ENCODE results near the gene BORCS5.

The BORCS5 gene

GRCh38 chr12:12393171-12393570 lies 36.3 kb downstream of the BORCS5 start:
- TF ChIP-seq ZNF70 (CRISPR knock-in tag; IDR thresholded peaks at IDR 0.05) (no peak), ZNF8 (CRISPR knock-in tag; IDR thresholded peaks at IDR 0.05) (no peak), RARB (CRISPR knock-in tag; IDR thresholded peaks at IDR 0.05) (no peak), TCF4 (CRISPR knock-in tag; IDR thresholded peaks at IDR 0.05; ENCODE audit: borderline replicate concordance) (no peak)
- TF ChIP-seq, protein P1, sequence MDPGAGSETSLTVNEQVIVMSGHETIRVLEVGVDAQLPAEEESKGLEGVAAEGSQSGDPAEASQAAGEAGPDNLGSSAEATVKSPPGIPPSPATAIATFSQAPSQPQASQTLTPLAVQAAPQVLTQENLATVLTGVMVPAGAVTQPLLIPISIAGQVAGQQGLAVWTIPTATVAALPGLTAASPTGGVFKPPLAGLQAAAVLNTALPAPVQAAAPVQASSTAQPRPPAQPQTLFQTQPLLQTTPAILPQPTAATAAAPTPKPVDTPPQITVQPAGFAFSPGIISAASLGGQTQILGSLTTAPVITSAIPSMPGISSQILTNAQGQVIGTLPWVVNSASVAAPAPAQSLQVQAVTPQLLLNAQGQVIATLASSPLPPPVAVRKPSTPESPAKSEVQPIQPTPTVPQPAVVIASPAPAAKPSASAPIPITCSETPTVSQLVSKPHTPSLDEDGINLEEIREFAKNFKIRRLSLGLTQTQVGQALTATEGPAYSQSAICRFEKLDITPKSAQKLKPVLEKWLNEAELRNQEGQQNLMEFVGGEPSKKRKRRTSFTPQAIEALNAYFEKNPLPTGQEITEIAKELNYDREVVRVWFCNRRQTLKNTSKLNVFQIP (CRISPR knock-in tag; IDR thresholded peaks at IDR 0.05; ENCODE audit: borderline replicate concordance, low read depth), result no peak
- no peak for ATAC-seq

GRCh38 chr12:12396694-12397093 lies 39.8 kb downstream of the BORCS5 start:
- no peak for TF ChIP-seq ZNF8 (CRISPR knock-in tag; IDR thresholded peaks at IDR 0.05)
- ATAC-seq, result no peak

DNA sequence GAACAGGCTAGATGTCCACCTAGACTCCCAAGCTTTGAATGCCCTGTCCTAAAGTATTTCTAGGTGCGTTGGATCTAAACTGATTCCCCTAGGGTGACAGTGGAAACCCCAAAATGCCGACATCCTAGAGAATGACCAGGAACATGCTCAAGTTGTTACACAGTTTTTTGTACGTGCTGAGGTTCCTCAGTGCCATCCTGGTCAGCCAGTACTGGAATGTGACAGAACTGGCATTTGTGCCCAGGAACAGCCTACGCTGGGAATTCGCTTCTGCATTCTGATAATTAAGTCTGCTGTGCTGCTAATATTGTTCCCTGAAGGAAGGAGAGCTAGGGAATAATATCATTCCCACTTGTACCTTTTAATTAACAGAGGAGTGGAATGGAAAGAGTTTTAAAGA lies 40.3 kb downstream of the BORCS5 start:
- no peak for TF ChIP-seq PPARA (CRISPR knock-in tag; IDR thresholded peaks at IDR 0.05; ENCODE audit: borderline replicate concordance)
- TF ChIP-seq, protein P2, sequence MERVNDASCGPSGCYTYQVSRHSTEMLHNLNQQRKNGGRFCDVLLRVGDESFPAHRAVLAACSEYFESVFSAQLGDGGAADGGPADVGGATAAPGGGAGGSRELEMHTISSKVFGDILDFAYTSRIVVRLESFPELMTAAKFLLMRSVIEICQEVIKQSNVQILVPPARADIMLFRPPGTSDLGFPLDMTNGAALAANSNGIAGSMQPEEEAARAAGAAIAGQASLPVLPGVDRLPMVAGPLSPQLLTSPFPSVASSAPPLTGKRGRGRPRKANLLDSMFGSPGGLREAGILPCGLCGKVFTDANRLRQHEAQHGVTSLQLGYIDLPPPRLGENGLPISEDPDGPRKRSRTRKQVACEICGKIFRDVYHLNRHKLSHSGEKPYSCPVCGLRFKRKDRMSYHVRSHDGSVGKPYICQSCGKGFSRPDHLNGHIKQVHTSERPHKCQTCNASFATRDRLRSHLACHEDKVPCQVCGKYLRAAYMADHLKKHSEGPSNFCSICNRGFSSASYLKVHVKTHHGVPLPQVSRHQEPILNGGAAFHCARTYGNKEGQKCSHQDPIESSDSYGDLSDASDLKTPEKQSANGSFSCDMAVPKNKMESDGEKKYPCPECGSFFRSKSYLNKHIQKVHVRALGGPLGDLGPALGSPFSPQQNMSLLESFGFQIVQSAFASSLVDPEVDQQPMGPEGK (CRISPR knock-in tag; IDR thresholded peaks at IDR 0.05; ENCODE audit: borderline replicate concordance), result no peak
- TF ChIP-seq CSRNP3 (CRISPR knock-in tag; IDR thresholded peaks at IDR 0.05), result no peak
- TF ChIP-seq ZFP3 (CRISPR knock-in tag; IDR thresholded peaks at IDR 0.05), result no peak
- TF ChIP-seq TOX (CRISPR knock-in tag; IDR thresholded peaks at IDR 0.05; ENCODE audit: borderline replicate concordance), result no peak
- TF ChIP-seq ZNF565 (CRISPR knock-in tag; conservative IDR thresholded peaks at IDR 0.05; ENCODE audit: low read depth), result no peak
- TF ChIP-seq, protein P1 (CRISPR knock-in tag; IDR thresholded peaks at IDR 0.05; ENCODE audit: borderline replicate concordance, low read depth), result no peak
- no peak for TF ChIP-seq ARNTL (CRISPR knock-in tag; IDR thresholded peaks at IDR 0.05; ENCODE audit: borderline replicate concordance, low read depth)
- no peak for TF ChIP-seq ZFP30 (CRISPR knock-in tag; IDR thresholded peaks at IDR 0.05)
- TF ChIP-seq ZNF70 (CRISPR knock-in tag; IDR thresholded peaks at IDR 0.05), result no peak
- TF ChIP-seq OSR1 (CRISPR knock-in tag; IDR thresholded peaks at IDR 0.05), result no peak
- no peak for TF ChIP-seq ZC3H10 (CRISPR knock-in tag; IDR thresholded peaks at IDR 0.05)
- no peak for TF ChIP-seq SNAI2 (CRISPR knock-in tag; IDR thresholded peaks at IDR 0.05)
- TF ChIP-seq ESRRG (CRISPR knock-in tag; IDR thresholded peaks at IDR 0.05), result no peak
- TF ChIP-seq ISL1 (CRISPR knock-in tag; IDR thresholded peaks at IDR 0.05), result no peak
- no peak for TF ChIP-seq BACH2 (CRISPR knock-in tag; IDR thresholded peaks at IDR 0.05; ENCODE audit: borderline replicate concordance)
- TF ChIP-seq ZNF8 (CRISPR knock-in tag; IDR thresholded peaks at IDR 0.05), result no peak
- no peak for TF ChIP-seq CSDC2 (CRISPR knock-in tag; IDR thresholded peaks at IDR 0.05)
- ATAC-seq, result no peak

- ATAC-seq, result peak; percentile 80
- TF ChIP-seq ISL1 (CRISPR knock-in tag; IDR thresholded peaks at IDR 0.05) (peak; percentile 47; the same call in 1 of the 2 replicates), ZNF70 (CRISPR knock-in tag; IDR thresholded peaks at IDR 0.05) (no peak), TOX (CRISPR knock-in tag; IDR thresholded peaks at IDR 0.05; ENCODE audit: borderline replicate concordance) (no peak), RARB (CRISPR knock-in tag; IDR thresholded peaks at IDR 0.05) (no peak), ESRRG (CRISPR knock-in tag; IDR thresholded peaks at IDR 0.05) (no peak), GLIS3 (CRISPR knock-in tag; IDR thresholded peaks at IDR 0.05) (no peak)
- TF ChIP-seq, protein P1 (CRISPR knock-in tag; IDR thresholded peaks at IDR 0.05; ENCODE audit: borderline replicate concordance, low read depth), result no peak
- TF ChIP-seq, protein P3, sequence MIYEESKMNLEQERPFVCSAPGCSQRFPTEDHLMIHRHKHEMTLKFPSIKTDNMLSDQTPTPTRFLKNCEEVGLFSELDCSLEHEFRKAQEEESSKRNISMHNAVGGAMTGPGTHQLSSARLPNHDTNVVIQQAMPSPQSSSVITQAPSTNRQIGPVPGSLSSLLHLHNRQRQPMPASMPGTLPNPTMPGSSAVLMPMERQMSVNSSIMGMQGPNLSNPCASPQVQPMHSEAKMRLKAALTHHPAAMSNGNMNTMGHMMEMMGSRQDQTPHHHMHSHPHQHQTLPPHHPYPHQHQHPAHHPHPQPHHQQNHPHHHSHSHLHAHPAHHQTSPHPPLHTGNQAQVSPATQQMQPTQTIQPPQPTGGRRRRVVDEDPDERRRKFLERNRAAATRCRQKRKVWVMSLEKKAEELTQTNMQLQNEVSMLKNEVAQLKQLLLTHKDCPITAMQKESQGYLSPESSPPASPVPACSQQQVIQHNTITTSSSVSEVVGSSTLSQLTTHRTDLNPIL (CRISPR knock-in tag; IDR thresholded peaks at IDR 0.05; ENCODE audit: low read depth), result peak; percentile 79
- TF ChIP-seq, protein P4, sequence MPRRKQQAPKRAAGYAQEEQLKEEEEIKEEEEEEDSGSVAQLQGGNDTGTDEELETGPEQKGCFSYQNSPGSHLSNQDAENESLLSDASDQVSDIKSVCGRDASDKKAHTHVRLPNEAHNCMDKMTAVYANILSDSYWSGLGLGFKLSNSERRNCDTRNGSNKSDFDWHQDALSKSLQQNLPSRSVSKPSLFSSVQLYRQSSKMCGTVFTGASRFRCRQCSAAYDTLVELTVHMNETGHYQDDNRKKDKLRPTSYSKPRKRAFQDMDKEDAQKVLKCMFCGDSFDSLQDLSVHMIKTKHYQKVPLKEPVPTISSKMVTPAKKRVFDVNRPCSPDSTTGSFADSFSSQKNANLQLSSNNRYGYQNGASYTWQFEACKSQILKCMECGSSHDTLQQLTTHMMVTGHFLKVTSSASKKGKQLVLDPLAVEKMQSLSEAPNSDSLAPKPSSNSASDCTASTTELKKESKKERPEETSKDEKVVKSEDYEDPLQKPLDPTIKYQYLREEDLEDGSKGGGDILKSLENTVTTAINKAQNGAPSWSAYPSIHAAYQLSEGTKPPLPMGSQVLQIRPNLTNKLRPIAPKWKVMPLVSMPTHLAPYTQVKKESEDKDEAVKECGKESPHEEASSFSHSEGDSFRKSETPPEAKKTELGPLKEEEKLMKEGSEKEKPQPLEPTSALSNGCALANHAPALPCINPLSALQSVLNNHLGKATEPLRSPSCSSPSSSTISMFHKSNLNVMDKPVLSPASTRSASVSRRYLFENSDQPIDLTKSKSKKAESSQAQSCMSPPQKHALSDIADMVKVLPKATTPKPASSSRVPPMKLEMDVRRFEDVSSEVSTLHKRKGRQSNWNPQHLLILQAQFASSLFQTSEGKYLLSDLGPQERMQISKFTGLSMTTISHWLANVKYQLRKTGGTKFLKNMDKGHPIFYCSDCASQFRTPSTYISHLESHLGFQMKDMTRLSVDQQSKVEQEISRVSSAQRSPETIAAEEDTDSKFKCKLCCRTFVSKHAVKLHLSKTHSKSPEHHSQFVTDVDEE (CRISPR knock-in tag; IDR thresholded peaks at IDR 0.05), result no peak
Observed at GRCh38 chr12:12398026-12398859, 41.4 kb downstream of the BORCS5 start.

Measured in SK-N-SH treated with all-trans-retinoic acid at 6 μM for 48 hours (cell line).